K562 (cell line): ENCODE data around the gene NES. TPM values are rescaled to one million over a fixed set of nuclear protein-coding genes. Genes with fewer than 3 reads are reported as not detected.

Experiments
- ATAC-seq: fragments of 200-7000 bp; cut with Tn5 transposase; 3 replicates; pipeline ENCODE4 v1.9.1; 2020; ENCODE audit warnings: moderate library complexity
- BruUV-seq: library from RNA; stranded (reverse); fragments of 400-500 nt; replicated peaks from 2 replicates; lab custom pipeline; 2021; lab: Mats Ljungman, UMichigan
- CTCF ChIA-PET: fragments of 300-600 bp; formaldehyde crosslinking; extraction: SDS; loops from one replicate; lab custom pipeline; 2021; ENCODE audit warnings: low intra/inter-chr PET ratio; lab: Yijun Ruan, JAX
- POLR2A ChIA-PET: fragments of 300-600, 350-650 bp; sonication (Branson Sonifier 250); formaldehyde crosslinking; extraction: SDS; loops from one replicate; lab custom pipeline; 2021; ENCODE audit warnings: antibody characterized with exemption, inconsistent platforms; lab: Yijun Ruan, JAX
- DNase-seq, 4 experiments: peaks; one replicate each; pipeline versions ENCODE4 v3.0.0 to v3.0.0-alpha.2; 2011 to 2018; ENCODE audit warnings: low spot score in 3 of 4, mixed read lengths in 3 of 4; ENCODE audit errors: extremely low read depth in 1 of 4
- FAIRE-seq: peaks from 2 replicates; lab custom pipeline; 2011; peaks lifted over from hg19 to GRCh38; lab: Jason Lieb, UNC
- H2AFZ ChIP-seq: 2 replicates; pipeline ENCODE4 v1.6.0; 2011; ENCODE audit warnings: low read depth, low read length, control low read depth, inconsistent platforms
- H3K27ac ChIP-seq: fragments of 200-600 bp; 3 replicates; pipeline ENCODE4 v1.8.0; 2011; ENCODE audit warnings: low read depth, mild to moderate bottlenecking, control low read depth, inconsistent platforms, low read length, moderate library complexity, mixed read lengths; ENCODE audit errors: extremely low read depth
- H3K27me3 ChIP-seq, 2 experiments: fragments of 300-600 bp in 1 of 2; 2 replicates in 1 of 2; 3 replicates in 1 of 2; pipeline versions ENCODE4 v1.6.0 to v1.8.0; 2011; ENCODE audit warnings: inconsistent platforms in 2 of 2, low read length in 2 of 2, mild to moderate bottlenecking in 1 of 2, mixed read lengths in 1 of 2, moderate library complexity in 1 of 2; ENCODE audit not compliant: control insufficient read depth in 2 of 2, insufficient read depth in 2 of 2
- H3K36me3 ChIP-seq: fragments of 300-600 bp; 3 replicates; pipeline ENCODE4 v1.8.0; 2011; ENCODE audit warnings: mild to moderate bottlenecking, low read length, inconsistent platforms; ENCODE audit not compliant: control insufficient read depth, insufficient read depth
- H3K4me1 ChIP-seq, 2 experiments: fragments of 200-600 bp in 1 of 2; replicated peaks in 1 of 2; 2 replicates in 1 of 2; 3 replicates in 1 of 2; pipeline versions ENCODE4 v1.5.1 to v1.8.0; 2011; ENCODE audit warnings: inconsistent platforms in 2 of 2, low read length in 2 of 2, mild to moderate bottlenecking in 1 of 2, mixed read lengths in 1 of 2, moderate library complexity in 1 of 2; ENCODE audit not compliant: control insufficient read depth in 2 of 2, insufficient read depth in 2 of 2
- H3K4me2 ChIP-seq: 2 replicates; pipeline ENCODE4 v1.6.1; 2011; ENCODE audit warnings: low read length, control low read depth, inconsistent platforms, mixed read lengths; ENCODE audit not compliant: insufficient read depth
- H3K4me3 ChIP-seq: fragments of 200-600 bp; sonication (generic), shearing (Covaris generic); 2 replicates; pipeline ENCODE4 v1.5.1; 2016; ENCODE audit warnings: control low read depth, inconsistent platforms
- H3K79me2 ChIP-seq: fragments of 200-600 bp; 3 replicates; pipeline ENCODE4 v1.8.0; 2011; ENCODE audit warnings: low read length, inconsistent platforms; ENCODE audit not compliant: control insufficient read depth, insufficient read depth
- H3K9ac ChIP-seq, 2 experiments: 2 replicates each; pipeline versions ENCODE4 v1.6.0 to v1.6.1; 2011; ENCODE audit warnings: low read depth in 2 of 2, low read length in 2 of 2, control low read depth in 1 of 2, inconsistent platforms in 1 of 2, mild to moderate bottlenecking in 1 of 2, mixed read lengths in 1 of 2; ENCODE audit not compliant: insufficient read depth in 1 of 2
- H3K9me1 ChIP-seq: one replicate; pipeline ENCODE4 v1.6.0; 2011; ENCODE audit warnings: inconsistent platforms, mild to moderate bottlenecking, low read length, moderate library complexity; ENCODE audit not compliant: control insufficient read depth, insufficient read depth
- H3K9me3 ChIP-seq: replicated peaks from 2 replicates; pipeline ENCODE4 v1.5.1; 2011; ENCODE audit warnings: low read depth, low read length, inconsistent platforms; ENCODE audit not compliant: control insufficient read depth, insufficient read depth
- H4K20me1 ChIP-seq: replicated peaks from 2 replicates; pipeline ENCODE4 v1.6.1; 2011; ENCODE audit warnings: low read length, inconsistent platforms, mixed read lengths; ENCODE audit not compliant: control insufficient read depth, insufficient read depth
- BCL6 ChIP-seq: fragments of 250-450 bp; sonication (Bioruptor Pico); IDR thresholded peaks from 2 replicates; pipeline ENCODE4 v1.4.0; 2020
- SRF ChIP-seq, 2 experiments: fragments of 250-450, 450-650 bp in 1 of 2; sonication (Bioruptor Pico) in 1 of 2; sonication (generic) in 1 of 2; formaldehyde crosslinking; IDR thresholded peaks; 2 replicates each; pipeline versions ENCODE4 v1.5.0 to v1.5.1; 2020 to 2022; ENCODE audit warnings: mild to moderate bottlenecking in 1 of 2, missing genetic modification reagents in 1 of 2
- SRSF1 ChIP-seq: fragments of 200-400 bp; formaldehyde crosslinking; IDR thresholded peaks from 2 replicates; pipeline ENCODE4 v1.6.1; 2017; ENCODE audit warnings: mild to moderate bottlenecking, low read depth, low read length, moderate library complexity
- TBP ChIP-seq: optimal IDR thresholded peaks from 2 replicates; pipeline ENCODE3; 2011; ENCODE audit warnings: low read depth, low read length, improper control_type of control experiment
- WGBS: fragments of 100-300 bp; shearing (Covaris generic); methylation state at CpG from one replicate; pipeline ENCODE4 v1.1.6; 2016; ENCODE audit warnings: low coverage, mixed read lengths; ENCODE audit not compliant: insufficient coverage; ENCODE audit errors: missing lambda C conversion rate; 5-methylcytosine and 5-hydroxymethylcytosine counted together
- in situ Hi-C: fragments of 300-500 bp; cut with MboI; formaldehyde crosslinking; loops from 4 replicates; pipeline ENCODE4 v1.15.0; 2018; ENCODE audit warnings: inconsistent platforms, mixed read lengths
- intact Hi-C: fragments of 100-400 bp; cut with micrococcal nuclease; formaldehyde crosslinking; loops from 2 replicates; pipeline ENCODE4 v1.14.2; 2022
- polyA plus RNA-seq, 8 experiments: library from polyadenylated mRNA; depleted of rRNA in 4 of 8; stranded (reverse) in 5 of 8; unstranded in 3 of 8; fragments of >200 nt; fragmentation: Nextera tagmentation in 2 of 8; fragmentation: Illumina TruSeq in 1 of 8; extraction: Ambion mirVana in 2 of 8; extraction: Trizol in 1 of 8; gene quantifications; 2 replicates each; pipeline versions ENCODE4 v1.2.1 to v1.2.3, GENCODE V29; 2011 to 2014; ENCODE audit warnings: inconsistent platforms in 1 of 8, missing spikeins in 1 of 8
- total RNA-seq, 7 experiments: library from RNA; depleted of rRNA in 6 of 7; stranded (reverse); fragments of >200 nt in 6 of 7; fragmentation: Illumina TruSeq in 2 of 7; extraction: Trizol in 2 of 7; gene quantifications; 2 replicates each; pipeline versions ENCODE4 v1.2.1 to v1.2.3, GENCODE V29; 2011 to 2021; ENCODE audit warnings: low replicate concordance in 1 of 7
- TF ChIP-seq, protein P1 (sequence below): IDR thresholded peaks from 2 replicates; pipeline ENCODE4 v1.6.1; 2016; ENCODE audit warnings: missing genetic modification characterization, missing compliant biosample characterization
- TF ChIP-seq, protein P2 (sequence below), 2 experiments: fragments of 450-650 bp in 1 of 2; sonication (generic) in 1 of 2; formaldehyde crosslinking in 1 of 2; IDR thresholded peaks; 2 replicates each; pipeline versions ENCODE4 v1.7.1 to v1.9.0; 2016 to 2022; ENCODE audit warnings: inconsistent platforms in 1 of 2, mild to moderate bottlenecking in 1 of 2, missing genetic modification reagents in 1 of 2
- TF ChIP-seq, protein P3 (sequence below): sonication (generic); formaldehyde crosslinking; IDR thresholded peaks from 2 replicates; pipeline ENCODE4 v1.8.0; 2022; ENCODE audit warnings: mild to moderate bottlenecking, missing genetic modification reagents

The NES gene
- total and polyA plus RNA-seq, 9 of the 15 experiments (the other 6 are each of a cell fraction or from before 2014, with no cell fraction given) = 0.10 to 8.6 (median 4.2) TPM

DNA sequence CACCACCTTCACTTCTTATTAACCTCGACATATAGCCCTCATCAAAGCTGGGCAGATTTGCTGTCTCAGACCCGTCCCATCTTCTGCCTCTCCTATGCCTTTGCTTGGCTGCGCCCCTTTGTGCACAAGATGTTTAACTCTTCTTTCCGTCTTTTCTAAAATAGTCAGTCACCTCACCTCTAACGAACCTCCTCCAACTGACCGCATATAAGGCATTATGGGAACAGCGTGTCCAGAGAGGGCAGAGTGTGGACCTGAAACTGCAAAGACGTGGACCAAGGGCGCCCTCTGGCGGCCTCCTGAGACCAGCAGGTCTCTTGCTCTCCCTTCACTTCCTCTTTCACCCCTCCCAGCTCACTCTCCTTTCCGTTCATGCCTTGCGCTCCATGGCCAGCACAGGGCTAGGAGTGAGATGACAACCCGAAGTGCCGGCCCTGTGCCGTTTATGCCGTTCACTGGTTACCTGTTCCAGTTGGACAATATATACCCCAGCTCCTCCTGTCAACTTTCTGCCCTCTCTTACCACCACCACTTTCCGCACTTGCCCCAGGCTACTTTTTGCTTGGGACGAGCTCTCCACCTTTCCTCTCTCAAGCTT, 48.6 kb upstream of the NES start:
- H3K27me3 ChIP-seq = no peaks in the 10 kb centered on the region; a peak in 1 of 5 replicates
- H3K9ac ChIP-seq = peak overlapping the region; percentile 72 to 91
- no peaks in the 10 kb centered on the region for H3K9me1 ChIP-seq
- peak overlapping the region; percentile 76 for H3K4me3 ChIP-seq
- H3K4me1 ChIP-seq = peaks cover 13 to 17% of the 10 kb centered on the region in 2 experiments; a peak in 4 of 5 replicates
- CTCF ChIA-PET = interaction anchor here (0.6 to 6.9 kb wide), 18 partner anchors 20 to 194 kb away, joined by 3 to 143 read pairs (median 7); partner anchors contain the start of genes CRABP2, HAPLN2, INSRR and NES
- peaks cover 73% of the 10 kb centered on the region for H3K36me3 ChIP-seq
- H3K27ac ChIP-seq = peak overlapping the region; percentile 82
- H3K4me2 ChIP-seq = peak overlapping the region; percentile 100
- FAIRE-seq = peak; percentile 93
- POLR2A ChIA-PET = interaction anchor here (0.6 to 5.0 kb wide), 33 partner anchors 9 to 195 kb away, joined by 3 to 60 read pairs (median 4); partner anchors contain the start of genes HDGF, LRRC71, MRPL24 and NES
- H3K79me2 ChIP-seq = peaks cover 82% of the 10 kb centered on the region
- peaks cover 31% of the 10 kb centered on the region for H4K20me1 ChIP-seq
- peak; percentile 85 for ATAC-seq
- H3K9me3 ChIP-seq = no peaks in the 10 kb centered on the region
- intact Hi-C loops = loop anchor here (1.0 to 5.0 kb wide), 8 partner anchors 19 to 197 kb away; partner anchors contain the start of genes LRRC71, NTRK1 and PRCC
- no TSS peak for BruUV-seq
- DNase-seq = peak; percentile 70 to 98 (median 82)
- WGBS = under 1% methylated on average over 17 of the region's 18 CpGs
- in situ Hi-C loops = loop anchor here (5.0 to 25.0 kb wide), 3 partner anchors 42 to 1413 kb away; partner anchors contain the start of genes FDPS, NTRK1, PKLR and PRCC
- 0 out of 2 replicates have a peak overlapping the region, but pooled peaks have one; percentile 25 for H2AFZ ChIP-seq
- TF ChIP-seq SRF (CRISPR knock-in tag; IDR thresholded peaks at IDR 0.05) (peak in 1 of 2 experiments; percentile 78; a peak in 2 of 4 replicates), TBP (no peak), BCL6 (CRISPR knock-in tag) (no peak), SRSF1 (no peak)
- TF ChIP-seq, protein P1, sequence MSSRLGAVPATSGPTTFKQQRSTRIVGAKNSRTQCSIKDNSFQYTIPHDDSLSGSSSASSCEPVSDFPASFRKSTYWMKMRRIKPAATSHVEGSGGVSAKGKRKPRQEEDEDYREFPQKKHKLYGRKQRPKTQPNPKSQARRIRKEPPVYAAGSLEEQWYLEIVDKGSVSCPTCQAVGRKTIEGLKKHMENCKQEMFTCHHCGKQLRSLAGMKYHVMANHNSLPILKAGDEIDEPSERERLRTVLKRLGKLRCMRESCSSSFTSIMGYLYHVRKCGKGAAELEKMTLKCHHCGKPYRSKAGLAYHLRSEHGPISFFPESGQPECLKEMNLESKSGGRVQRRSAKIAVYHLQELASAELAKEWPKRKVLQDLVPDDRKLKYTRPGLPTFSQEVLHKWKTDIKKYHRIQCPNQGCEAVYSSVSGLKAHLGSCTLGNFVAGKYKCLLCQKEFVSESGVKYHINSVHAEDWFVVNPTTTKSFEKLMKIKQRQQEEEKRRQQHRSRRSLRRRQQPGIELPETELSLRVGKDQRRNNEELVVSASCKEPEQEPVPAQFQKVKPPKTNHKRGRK = no peak; the same call in 1 of the 2 replicates
- TF ChIP-seq, protein P2, sequence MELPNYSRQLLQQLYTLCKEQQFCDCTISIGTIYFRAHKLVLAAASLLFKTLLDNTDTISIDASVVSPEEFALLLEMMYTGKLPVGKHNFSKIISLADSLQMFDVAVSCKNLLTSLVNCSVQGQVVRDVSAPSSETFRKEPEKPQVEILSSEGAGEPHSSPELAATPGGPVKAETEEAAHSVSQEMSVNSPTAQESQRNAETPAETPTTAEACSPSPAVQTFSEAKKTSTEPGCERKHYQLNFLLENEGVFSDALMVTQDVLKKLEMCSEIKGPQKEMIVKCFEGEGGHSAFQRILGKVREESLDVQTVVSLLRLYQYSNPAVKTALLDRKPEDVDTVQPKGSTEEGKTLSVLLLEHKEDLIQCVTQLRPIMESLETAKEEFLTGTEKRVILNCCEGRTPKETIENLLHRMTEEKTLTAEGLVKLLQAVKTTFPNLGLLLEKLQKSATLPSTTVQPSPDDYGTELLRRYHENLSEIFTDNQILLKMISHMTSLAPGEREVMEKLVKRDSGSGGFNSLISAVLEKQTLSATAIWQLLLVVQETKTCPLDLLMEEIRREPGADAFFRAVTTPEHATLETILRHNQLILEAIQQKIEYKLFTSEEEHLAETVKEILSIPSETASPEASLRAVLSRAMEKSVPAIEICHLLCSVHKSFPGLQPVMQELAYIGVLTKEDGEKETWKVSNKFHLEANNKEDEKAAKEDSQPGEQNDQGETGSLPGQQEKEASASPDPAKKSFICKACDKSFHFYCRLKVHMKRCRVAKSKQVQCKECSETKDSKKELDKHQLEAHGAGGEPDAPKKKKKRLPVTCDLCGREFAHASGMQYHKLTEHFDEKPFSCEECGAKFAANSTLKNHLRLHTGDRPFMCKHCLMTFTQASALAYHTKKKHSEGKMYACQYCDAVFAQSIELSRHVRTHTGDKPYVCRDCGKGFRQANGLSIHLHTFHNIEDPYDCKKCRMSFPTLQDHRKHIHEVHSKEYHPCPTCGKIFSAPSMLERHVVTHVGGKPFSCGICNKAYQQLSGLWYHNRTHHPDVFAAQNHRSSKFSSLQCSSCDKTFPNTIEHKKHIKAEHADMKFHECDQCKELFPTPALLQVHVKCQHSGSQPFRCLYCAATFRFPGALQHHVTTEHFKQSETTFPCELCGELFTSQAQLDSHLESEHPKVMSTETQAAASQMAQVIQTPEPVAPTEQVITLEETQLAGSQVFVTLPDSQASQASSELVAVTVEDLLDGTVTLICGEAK (IDR thresholded peaks at IDR 0.05) = 0 out of 2 replicates have a peak, but pooled peaks have one; percentile 47
- TF ChIP-seq, protein P2 (CRISPR knock-in tag; IDR thresholded peaks at IDR 0.05) = no peak
- TF ChIP-seq, protein P3, sequence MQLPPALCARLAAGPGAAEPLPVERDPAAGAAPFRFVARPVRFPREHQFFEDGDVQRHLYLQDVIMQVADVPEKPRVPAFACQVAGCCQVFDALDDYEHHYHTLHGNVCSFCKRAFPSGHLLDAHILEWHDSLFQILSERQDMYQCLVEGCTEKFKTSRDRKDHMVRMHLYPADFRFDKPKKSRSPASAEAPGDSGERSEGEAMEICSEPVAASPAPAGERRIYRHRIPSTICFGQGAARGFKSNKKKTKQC = 0 out of 2 replicates have a peak, but pooled peaks have one; percentile 45
